ENCODE data around the gene TIMP3.

TIMP3 gene

GRCh38 chr22:32837803-32838202 lies 36.3 kb downstream of the TIMP3 start:
- no peak for TF ChIP-seq CTCF (conservative IDR thresholded peaks at IDR 0.05; ENCODE audit: low read depth)
- no peak overlapping the region for H3K27ac ChIP-seq

GRCh38 chr22:32839831-32840584 lies 38.5 kb downstream of the TIMP3 start:
- H3K27ac ChIP-seq: no peak overlapping the region
- DNase-seq (ENCODE audit: low spot score): no peak
- POLR2A ChIA-PET (ENCODE audit: low non-redundant PET): no interaction called here
- CTCF ChIA-PET: no interaction called here
- TF ChIP-seq CTCF (conservative IDR thresholded peaks at IDR 0.05; ENCODE audit: low read depth): no peak

More at GRCh38 chr22:32837803-32838202, 36.3 kb downstream of the TIMP3 start:
- DNase-seq (ENCODE audit: low spot score): no peak
- ChIA-PET POLR2A (ENCODE audit: low non-redundant PET) (no interaction called here), CTCF (no interaction called here)

- POLR2A ChIA-PET (ENCODE audit: low non-redundant PET): no interaction called here
- no peak overlapping the region for H3K27ac ChIP-seq
- CTCF ChIA-PET: no interaction called here
- no peak for TF ChIP-seq CTCF (conservative IDR thresholded peaks at IDR 0.05; ENCODE audit: low read depth)
- no peak for DNase-seq (ENCODE audit: low spot score)
Observed at GRCh38 chr22:32841175-32841574, 39.7 kb downstream of the TIMP3 start.

- no peak for TF ChIP-seq CTCF (conservative IDR thresholded peaks at IDR 0.05; ENCODE audit: low read depth)
- ChIA-PET POLR2A (ENCODE audit: low non-redundant PET) (no interaction called here), CTCF (interaction anchor here (0.7 kb wide), 2 partner anchors 15 to 99 kb away, joined by 3 to 4 read pairs; no protein-coding TSS in a partner anchor)
- no peak overlapping the region for H3K27ac ChIP-seq
- no peak for DNase-seq (ENCODE audit: low spot score)
Observed at GRCh38 chr22:32842486-32842885, 41.0 kb downstream of the TIMP3 start.

GRCh38 chr22:32843300-32843699 lies 41.8 kb downstream of the TIMP3 start:
- H3K27ac ChIP-seq: no peak overlapping the region
- DNase-seq (ENCODE audit: low spot score): no peak
- no peak for TF ChIP-seq CTCF (conservative IDR thresholded peaks at IDR 0.05; ENCODE audit: low read depth)
- ChIA-PET POLR2A (ENCODE audit: low non-redundant PET) (no interaction called here), CTCF (interaction anchor here (0.7 kb wide), 1 partner anchor 142 kb away, joined by 3 read pairs; no protein-coding TSS in a partner anchor)

GRCh38 chr22:32844251-32844650 lies 42.7 kb downstream of the TIMP3 start:
- no peak overlapping the region for H3K27ac ChIP-seq
- ChIA-PET POLR2A (ENCODE audit: low non-redundant PET) (no interaction called here), CTCF (no interaction called here)
- DNase-seq (ENCODE audit: low spot score): no peak
- TF ChIP-seq CTCF (conservative IDR thresholded peaks at IDR 0.05; ENCODE audit: low read depth): no peak
